ENCODE results near the gene SLC7A6. TPM values are rescaled to one million over a fixed set of nuclear protein-coding genes. Genes with fewer than 3 reads are reported as not detected.

The SLC7A6 gene
- total and polyA plus RNA-seq, 10 of the 15 experiments (the other 5 are each of a cell fraction or from before 2014, with no cell fraction given) = 8.2 to 60.4 (median 28.6) TPM

DNA sequence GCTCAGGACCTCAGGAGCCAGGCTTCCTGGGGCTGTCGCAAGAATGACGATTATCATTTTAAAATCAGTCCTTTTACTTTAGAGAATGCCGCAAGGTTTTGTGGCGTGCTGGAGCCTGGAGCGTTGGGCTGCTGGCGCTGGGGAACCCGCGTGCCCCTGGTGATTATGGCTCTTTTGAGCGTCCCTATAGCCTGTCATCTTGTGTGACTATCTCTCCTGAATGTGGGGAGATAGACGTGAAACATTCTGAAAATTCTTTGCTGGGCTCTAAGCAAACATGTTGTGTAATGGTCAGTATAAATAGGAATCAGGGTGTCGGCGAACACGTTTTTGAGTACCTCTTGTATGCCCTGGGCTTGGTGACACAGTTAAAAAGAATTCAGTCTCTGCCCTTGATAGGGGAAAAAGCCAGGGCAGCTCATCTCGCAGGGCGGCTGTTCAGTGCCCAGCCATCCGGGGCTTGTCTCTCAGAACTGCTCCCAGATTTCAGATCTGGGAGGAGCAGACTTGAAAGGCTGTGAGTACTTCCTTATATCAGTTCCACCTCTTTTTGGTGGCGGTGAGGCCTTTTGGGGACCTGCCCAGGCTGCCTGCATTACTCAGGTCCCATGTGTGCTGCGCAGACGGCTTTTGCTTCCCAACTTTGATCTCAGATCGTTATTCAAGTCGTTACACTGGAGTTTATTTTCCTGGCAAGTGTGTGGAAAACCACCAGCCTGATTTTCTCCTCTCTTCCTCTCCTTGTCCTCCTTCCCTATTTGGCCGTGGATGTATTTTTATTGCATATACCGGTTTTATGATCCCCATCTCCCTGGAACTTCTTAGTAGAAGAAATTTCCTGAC is 973 bp downstream of the SLC7A6 start (continued):
- TF ChIP-seq SRF (IDR thresholded peaks at IDR 0.05; ENCODE audit: low read depth in 2 of 2, low read length in 2 of 2) (no peak), TCF12 (IDR thresholded peaks at IDR 0.05; ENCODE audit: low read depth, low read length) (no peak), MYC (IDR thresholded peaks at IDR 0.05; ENCODE audit: insufficient read depth, insufficient read length, insufficient replicate concordance, low read length, severe bottlenecking) (peak; percentile 50), KDM1A (IDR thresholded peaks at IDR 0.05; ENCODE audit: borderline replicate concordance) (no peak), IKZF1 (conservative IDR thresholded peaks at IDR 0.05) (no peak), NFXL1 (IDR thresholded peaks at IDR 0.05; ENCODE audit: borderline replicate concordance) (no peak), PML (IDR thresholded peaks at IDR 0.05; ENCODE audit: low read length) (peak; percentile 25; the same call in 1 of the 2 replicates), CBFB (IDR thresholded peaks at IDR 0.05; ENCODE audit: low read depth) (peak; percentile 10; the same call in 1 of the 2 replicates), EED (IDR thresholded peaks at IDR 0.05; ENCODE audit: low read depth) (peak; percentile 48; the same call in 1 of the 2 replicates), NBN (IDR thresholded peaks at IDR 0.05) (0 out of 2 replicates have a peak, but pooled peaks have one; percentile 11), FOS (IDR thresholded peaks at IDR 0.05; ENCODE audit: borderline replicate concordance, extremely low read depth, insufficient read length) (no peak), EGR1 (IDR thresholded peaks at IDR 0.05; ENCODE audit: borderline replicate concordance in 1 of 2, low read depth in 2 of 2, low read length in 2 of 2) (no peak), TCF3 (IDR thresholded peaks at IDR 0.05; ENCODE audit: borderline replicate concordance, insufficient read depth, low read depth, low read length) (no peak), SMAD1 (IDR thresholded peaks at IDR 0.05; ENCODE audit: low read depth, partially characterized antibody) (no peak), MYB (IDR thresholded peaks at IDR 0.05; ENCODE audit: borderline replicate concordance, low read depth, low read length) (no peak), NFIC (IDR thresholded peaks at IDR 0.05; ENCODE audit: low read depth, low read length) (no peak), SREBF1 (IDR thresholded peaks at IDR 0.05; ENCODE audit: low read length) (no peak), PAX5 (IDR thresholded peaks at IDR 0.05; ENCODE audit: borderline replicate concordance, low read depth, low read length) (no peak)
- TF ChIP-seq, protein P1, sequence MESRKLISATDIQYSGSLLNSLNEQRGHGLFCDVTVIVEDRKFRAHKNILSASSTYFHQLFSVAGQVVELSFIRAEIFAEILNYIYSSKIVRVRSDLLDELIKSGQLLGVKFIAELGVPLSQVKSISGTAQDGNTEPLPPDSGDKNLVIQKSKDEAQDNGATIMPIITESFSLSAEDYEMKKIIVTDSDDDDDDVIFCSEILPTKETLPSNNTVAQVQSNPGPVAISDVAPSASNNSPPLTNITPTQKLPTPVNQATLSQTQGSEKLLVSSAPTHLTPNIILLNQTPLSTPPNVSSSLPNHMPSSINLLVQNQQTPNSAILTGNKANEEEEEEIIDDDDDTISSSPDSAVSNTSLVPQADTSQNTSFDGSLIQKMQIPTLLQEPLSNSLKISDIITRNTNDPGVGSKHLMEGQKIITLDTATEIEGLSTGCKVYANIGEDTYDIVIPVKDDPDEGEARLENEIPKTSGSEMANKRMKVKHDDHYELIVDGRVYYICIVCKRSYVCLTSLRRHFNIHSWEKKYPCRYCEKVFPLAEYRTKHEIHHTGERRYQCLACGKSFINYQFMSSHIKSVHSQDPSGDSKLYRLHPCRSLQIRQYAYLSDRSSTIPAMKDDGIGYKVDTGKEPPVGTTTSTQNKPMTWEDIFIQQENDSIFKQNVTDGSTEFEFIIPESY (IDR thresholded peaks at IDR 0.05) = no peak
- TF ChIP-seq, protein P2, sequence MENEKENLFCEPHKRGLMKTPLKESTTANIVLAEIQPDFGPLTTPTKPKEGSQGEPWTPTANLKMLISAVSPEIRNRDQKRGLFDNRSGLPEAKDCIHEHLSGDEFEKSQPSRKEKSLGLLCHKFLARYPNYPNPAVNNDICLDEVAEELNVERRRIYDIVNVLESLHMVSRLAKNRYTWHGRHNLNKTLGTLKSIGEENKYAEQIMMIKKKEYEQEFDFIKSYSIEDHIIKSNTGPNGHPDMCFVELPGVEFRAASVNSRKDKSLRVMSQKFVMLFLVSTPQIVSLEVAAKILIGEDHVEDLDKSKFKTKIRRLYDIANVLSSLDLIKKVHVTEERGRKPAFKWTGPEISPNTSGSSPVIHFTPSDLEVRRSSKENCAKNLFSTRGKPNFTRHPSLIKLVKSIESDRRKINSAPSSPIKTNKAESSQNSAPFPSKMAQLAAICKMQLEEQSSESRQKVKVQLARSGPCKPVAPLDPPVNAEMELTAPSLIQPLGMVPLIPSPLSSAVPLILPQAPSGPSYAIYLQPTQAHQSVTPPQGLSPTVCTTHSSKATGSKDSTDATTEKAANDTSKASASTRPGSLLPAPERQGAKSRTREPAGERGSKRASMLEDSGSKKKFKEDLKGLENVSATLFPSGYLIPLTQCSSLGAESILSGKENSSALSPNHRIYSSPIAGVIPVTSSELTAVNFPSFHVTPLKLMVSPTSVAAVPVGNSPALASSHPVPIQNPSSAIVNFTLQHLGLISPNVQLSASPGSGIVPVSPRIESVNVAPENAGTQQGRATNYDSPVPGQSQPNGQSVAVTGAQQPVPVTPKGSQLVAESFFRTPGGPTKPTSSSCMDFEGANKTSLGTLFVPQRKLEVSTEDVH (IDR thresholded peaks at IDR 0.05; ENCODE audit: low read depth, partially characterized antibody) = no peak

All from GM12878 (cell line).